ENCODE measurements around the gene DNAH5. TPM values are rescaled to one million over a fixed set of nuclear protein-coding genes. Genes with fewer than 3 reads are reported as not detected.

Gene DNAH5
- total RNA-seq, 2 donors from 2014 or later = 0.14 to 0.68 TPM

GRCh38 chr5:13746026-13746425 lies 198.5 kb downstream of the DNAH5 start:
- Histone ChIP-seq H3K4me1 (ENCODE audit: control insufficient read depth in 1 of 2, low read depth in 2 of 2) (no peaks in the 10 kb centered on the region), H3K4me3 (no peak overlapping the region), H3K36me3 (no peaks in the 10 kb centered on the region), H3K9me3 (no peaks in the 10 kb centered on the region), H3K27ac (no peak overlapping the region), H3K27me3 (replicated peaks; ENCODE audit: insufficient read depth) (no peaks in the 10 kb centered on the region)
- TF ChIP-seq CTCF (IDR thresholded peaks at IDR 0.05) = no peak
- ATAC-seq (ENCODE audit: insufficient number of reproducible peaks, low FRiP score, low read depth) = no peak
- DNase-seq (ENCODE audit: low spot score) = no peak

- no peaks in the 10 kb centered on the region for H3K9me3 ChIP-seq
- H3K4me3 ChIP-seq = no peak overlapping the region
- DNase-seq (ENCODE audit: low spot score) (no peak), ATAC-seq (ENCODE audit: insufficient number of reproducible peaks, low FRiP score, low read depth) (no peak)
- no peaks in the 10 kb centered on the region for H3K4me1 ChIP-seq (ENCODE audit: control insufficient read depth in 1 of 2, low read depth in 2 of 2)
- no peaks in the 10 kb centered on the region for H3K27me3 ChIP-seq (replicated peaks; ENCODE audit: insufficient read depth)
- H3K36me3 ChIP-seq = no peaks in the 10 kb centered on the region
- H3K27ac ChIP-seq = no peak overlapping the region
- TF ChIP-seq CTCF (IDR thresholded peaks at IDR 0.05) = no peak
These were observed 199.0 kb downstream of the DNAH5 start for GRCh38 chr5:13745508-13745907.

GRCh38 chr5:13740471-13740870 lies 204.0 kb downstream of the DNAH5 start:
- no peaks in the 10 kb centered on the region for H3K27me3 ChIP-seq (replicated peaks; ENCODE audit: insufficient read depth)
- ATAC-seq (ENCODE audit: insufficient number of reproducible peaks, low FRiP score, low read depth) (no peak), DNase-seq (ENCODE audit: low spot score) (no peak)
- no peak for TF ChIP-seq CTCF (IDR thresholded peaks at IDR 0.05)
- H3K9me3 ChIP-seq = no peaks in the 10 kb centered on the region
- H3K4me1 ChIP-seq (ENCODE audit: control insufficient read depth in 1 of 2, low read depth in 2 of 2) = no peaks in the 10 kb centered on the region
- H3K4me3 ChIP-seq = no peak overlapping the region
- H3K36me3 ChIP-seq = no peaks in the 10 kb centered on the region
- no peak overlapping the region for H3K27ac ChIP-seq

GRCh38 chr5:13739479-13739878 lies 205.0 kb downstream of the DNAH5 start:
- Histone ChIP-seq H3K27me3 (replicated peaks; ENCODE audit: insufficient read depth) (no peaks in the 10 kb centered on the region), H3K27ac (no peak overlapping the region), H3K4me1 (ENCODE audit: control insufficient read depth in 1 of 2, low read depth in 2 of 2) (no peaks in the 10 kb centered on the region), H3K36me3 (no peaks in the 10 kb centered on the region), H3K9me3 (no peaks in the 10 kb centered on the region), H3K4me3 (no peak overlapping the region)
- TF ChIP-seq CTCF (IDR thresholded peaks at IDR 0.05) = no peak
- no peak for DNase-seq (ENCODE audit: low spot score)
- ATAC-seq (ENCODE audit: insufficient number of reproducible peaks, low FRiP score, low read depth) = no peak

GRCh38 chr5:13735691-13736090 lies 208.8 kb downstream of the DNAH5 start:
- no peaks in the 10 kb centered on the region for H3K36me3 ChIP-seq
- H3K27me3 ChIP-seq (replicated peaks; ENCODE audit: insufficient read depth) = no peaks in the 10 kb centered on the region
- H3K27ac ChIP-seq = no peak overlapping the region
- no peak overlapping the region for H3K4me3 ChIP-seq
- ATAC-seq (ENCODE audit: insufficient number of reproducible peaks, low FRiP score, low read depth) (no peak), DNase-seq (ENCODE audit: low spot score) (no peak)
- H3K4me1 ChIP-seq (ENCODE audit: control insufficient read depth in 1 of 2, low read depth in 2 of 2) = no peaks in the 10 kb centered on the region
- no peaks in the 10 kb centered on the region for H3K9me3 ChIP-seq
- TF ChIP-seq CTCF (IDR thresholded peaks at IDR 0.05) = no peak
